ENCODE results near the gene ZNF679. TPM values are rescaled to one million over a fixed set of nuclear protein-coding genes. Genes with fewer than 3 reads are reported as not detected.
"Not testable (repeated sequence)": the region's sequence is repeated elsewhere in the genome, so short reads cannot be mapped to it uniquely, and the experiment has no call there.

Gene ZNF679
- total RNA-seq, 1 donor from 2014 or later, result not detected

- no peaks in the 10 kb centered on the region for H3K4me1 Mint-ChIP-seq (ENCODE audit: unreplicated experiment)
- DNase-seq (ENCODE audit: extremely low spot score, unreplicated experiment), result no peak
- H3K36me3 Mint-ChIP-seq, result no peaks in the 10 kb centered on the region
- H3K4me3 Mint-ChIP-seq, result no peak overlapping the region
- no peak overlapping the region for H3K27ac Mint-ChIP-seq
- no peaks in the 10 kb centered on the region for H3K27me3 Mint-ChIP-seq
- no peaks in the 10 kb centered on the region for H3K9me3 Mint-ChIP-seq
- no peak for TF ChIP-seq CTCF (conservative IDR thresholded peaks at IDR 0.05)
These were observed 4.9 kb upstream of the ZNF679 start for GRCh38 chr7:64223366-64223765.

GRCh38 chr7:64266341-64266919 lies 38.2 kb downstream of the ZNF679 start:
- Mint-ChIP-seq H3K27me3 (no peaks in the 10 kb centered on the region), H3K36me3 (no peaks in the 10 kb centered on the region), H3K4me3 (no peak overlapping the region), H3K4me1 (ENCODE audit: unreplicated experiment) (no peaks in the 10 kb centered on the region), H3K27ac (no peak overlapping the region), H3K9me3 (peaks cover 5% of the 10 kb centered on the region)
- TF ChIP-seq CTCF (conservative IDR thresholded peaks at IDR 0.05), result no peak
- DNase-seq (ENCODE audit: extremely low spot score, unreplicated experiment), result no peak

- Mint-ChIP-seq H3K27ac (no peak overlapping the region), H3K9me3 (peaks cover 7% of the 10 kb centered on the region), H3K36me3 (no peaks in the 10 kb centered on the region), H3K27me3 (no peaks in the 10 kb centered on the region), H3K4me1 (ENCODE audit: unreplicated experiment) (no peaks in the 10 kb centered on the region), H3K4me3 (no peak overlapping the region)
- TF ChIP-seq CTCF (conservative IDR thresholded peaks at IDR 0.05), result no peak
- no peak for DNase-seq (ENCODE audit: extremely low spot score, unreplicated experiment)
These were observed 49.4 kb downstream of the ZNF679 start for GRCh38 chr7:64277630-64278029.

GRCh38 chr7:64294701-64295420 lies 66.6 kb downstream of the ZNF679 start:
- no peak overlapping the region for H3K27ac Mint-ChIP-seq
- H3K4me3 Mint-ChIP-seq, result no peak overlapping the region
- H3K36me3 Mint-ChIP-seq, result no peaks in the 10 kb centered on the region
- no peak for TF ChIP-seq CTCF (conservative IDR thresholded peaks at IDR 0.05)
- peaks cover 16% of the 10 kb centered on the region for H3K9me3 Mint-ChIP-seq
- peak; percentile 36 for DNase-seq (ENCODE audit: extremely low spot score, unreplicated experiment)
- no peaks in the 10 kb centered on the region for H3K27me3 Mint-ChIP-seq
- H3K4me1 Mint-ChIP-seq (ENCODE audit: unreplicated experiment), result no peaks in the 10 kb centered on the region

- not testable (repeated sequence) for H3K27me3 Mint-ChIP-seq; H3K4me1 Mint-ChIP-seq (ENCODE audit: unreplicated experiment); H3K27ac Mint-ChIP-seq; DNase-seq (ENCODE audit: extremely low spot score, unreplicated experiment); H3K4me3 Mint-ChIP-seq; H3K36me3 Mint-ChIP-seq
- peaks cover 27% of the 10 kb centered on the region for H3K9me3 Mint-ChIP-seq
These were observed 69.1 kb downstream of the ZNF679 start for GRCh38 chr7:64297418-64297817.

- no peaks in the 10 kb centered on the region for H3K36me3 Mint-ChIP-seq
- H3K27ac Mint-ChIP-seq, result no peak overlapping the region
- peak; percentile 15 for DNase-seq (ENCODE audit: extremely low spot score, unreplicated experiment)
- no peaks in the 10 kb centered on the region for H3K27me3 Mint-ChIP-seq
- TF ChIP-seq CTCF (conservative IDR thresholded peaks at IDR 0.05), result no peak
- H3K9me3 Mint-ChIP-seq, result peaks cover 20% of the 10 kb centered on the region
- H3K4me1 Mint-ChIP-seq (ENCODE audit: unreplicated experiment), result no peaks in the 10 kb centered on the region
- H3K4me3 Mint-ChIP-seq, result no peak overlapping the region
These were observed 72.5 kb downstream of the ZNF679 start for GRCh38 chr7:64300641-64301405.

All from type B pancreatic cell (in vitro differentiated cells).